GM19397 (cell line): ENCODE data around the gene SGMS1.

Source experiments
- ATAC-seq: cut with Tn5 transposase; IDR thresholded peaks from one replicate; pipeline ENCODE4 v1.9.1; 2021; ENCODE audit warnings: mild to moderate bottlenecking, moderate library complexity; ENCODE audit not compliant: unreplicated experiment

Gene SGMS1

DNA sequence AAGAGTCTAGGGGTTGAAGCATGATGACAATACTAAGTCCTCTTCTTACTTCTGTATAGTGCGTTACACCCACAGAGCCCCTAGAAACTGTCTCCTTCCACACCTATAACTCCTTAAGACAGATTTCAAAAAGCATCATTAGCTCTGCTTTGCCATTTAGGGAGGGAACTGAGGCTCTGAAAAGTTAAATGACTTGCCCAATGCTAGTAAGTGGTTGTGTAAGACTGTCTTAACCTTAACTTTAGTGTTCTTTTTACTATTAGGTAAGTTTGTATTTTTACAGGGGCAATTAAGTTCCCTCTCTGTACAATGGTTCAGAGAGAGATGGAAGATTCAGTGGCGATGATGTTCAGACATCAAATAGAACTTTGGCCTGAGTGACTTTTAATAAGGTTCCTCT, 299.7 kb downstream of the SGMS1 start:
- no peak for ATAC-seq

GRCh38 chr10:50322077-50322476, 301.7 kb downstream of the SGMS1 start:
- ATAC-seq, result no peak

GRCh38 chr10:50318129-50318528, 305.6 kb downstream of the SGMS1 start:
- no peak for ATAC-seq

- no peak for ATAC-seq
Measured at GRCh38 chr10:50316695-50317648, 306.8 kb downstream of the SGMS1 start.

DNA sequence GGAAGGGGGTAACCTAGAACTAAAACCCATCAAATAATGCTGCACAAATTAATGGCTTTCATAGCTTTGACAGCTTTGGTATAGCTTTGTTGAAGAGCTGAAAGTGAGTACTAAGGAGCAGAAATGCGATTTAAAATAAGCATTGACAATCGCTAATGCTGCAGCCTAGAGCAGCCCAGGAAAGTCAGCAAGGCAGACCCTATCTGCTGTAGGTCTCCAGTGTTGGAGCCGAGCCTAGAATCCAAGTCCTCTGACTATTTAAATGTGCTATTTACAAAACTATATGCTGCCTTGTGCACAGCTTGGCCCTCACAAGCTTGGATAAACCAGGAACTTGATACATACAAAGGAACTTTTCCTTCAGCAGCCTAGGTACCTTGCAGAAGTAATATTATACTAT, 307.6 kb downstream of the SGMS1 start:
- ATAC-seq, result no peak

GRCh38 chr10:50315424-50315823, 308.3 kb downstream of the SGMS1 start:
- no peak for ATAC-seq

DNA sequence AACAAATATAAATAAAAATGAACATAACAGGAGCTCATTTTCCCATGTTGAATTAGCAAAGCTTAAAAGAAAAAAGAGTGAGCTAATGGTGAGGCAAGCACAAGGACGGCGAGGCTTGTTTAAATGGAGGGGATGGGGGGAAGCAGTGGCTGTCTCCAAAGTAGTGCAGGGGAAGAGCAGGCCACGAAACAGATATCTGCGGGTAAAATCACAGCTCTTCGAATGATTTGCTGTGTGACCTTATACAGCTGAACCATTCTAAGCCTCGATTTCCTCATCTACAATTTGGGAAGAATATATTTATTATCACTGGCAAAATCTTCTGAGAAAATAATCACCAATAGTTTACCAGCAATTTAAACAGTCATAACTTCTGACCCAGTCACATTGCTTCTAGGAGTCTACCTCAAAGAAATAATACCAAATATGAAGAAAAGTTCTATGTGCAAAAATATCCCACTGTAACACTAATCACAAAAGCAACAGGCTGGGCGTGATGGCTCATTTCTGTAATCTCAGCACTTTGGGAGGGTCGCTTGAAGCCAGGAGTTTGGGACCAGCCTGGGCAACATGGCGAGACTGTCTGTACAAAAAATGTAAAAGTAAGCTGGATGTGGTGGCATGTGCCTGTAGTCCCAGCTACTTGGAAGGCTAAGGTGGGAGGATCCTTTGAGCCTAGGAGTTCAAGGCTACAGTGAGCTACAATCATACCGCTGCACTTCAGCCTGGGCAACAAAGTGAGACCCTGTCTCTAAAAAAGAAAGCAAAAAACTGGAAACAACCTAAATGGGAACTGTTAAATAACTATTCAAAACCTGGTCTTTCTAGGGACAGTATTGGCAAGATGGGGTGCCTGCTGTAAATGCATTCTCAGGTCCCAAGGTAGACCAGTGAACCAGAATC, 309.3 kb downstream of the SGMS1 start:
- no peak for ATAC-seq

DNA sequence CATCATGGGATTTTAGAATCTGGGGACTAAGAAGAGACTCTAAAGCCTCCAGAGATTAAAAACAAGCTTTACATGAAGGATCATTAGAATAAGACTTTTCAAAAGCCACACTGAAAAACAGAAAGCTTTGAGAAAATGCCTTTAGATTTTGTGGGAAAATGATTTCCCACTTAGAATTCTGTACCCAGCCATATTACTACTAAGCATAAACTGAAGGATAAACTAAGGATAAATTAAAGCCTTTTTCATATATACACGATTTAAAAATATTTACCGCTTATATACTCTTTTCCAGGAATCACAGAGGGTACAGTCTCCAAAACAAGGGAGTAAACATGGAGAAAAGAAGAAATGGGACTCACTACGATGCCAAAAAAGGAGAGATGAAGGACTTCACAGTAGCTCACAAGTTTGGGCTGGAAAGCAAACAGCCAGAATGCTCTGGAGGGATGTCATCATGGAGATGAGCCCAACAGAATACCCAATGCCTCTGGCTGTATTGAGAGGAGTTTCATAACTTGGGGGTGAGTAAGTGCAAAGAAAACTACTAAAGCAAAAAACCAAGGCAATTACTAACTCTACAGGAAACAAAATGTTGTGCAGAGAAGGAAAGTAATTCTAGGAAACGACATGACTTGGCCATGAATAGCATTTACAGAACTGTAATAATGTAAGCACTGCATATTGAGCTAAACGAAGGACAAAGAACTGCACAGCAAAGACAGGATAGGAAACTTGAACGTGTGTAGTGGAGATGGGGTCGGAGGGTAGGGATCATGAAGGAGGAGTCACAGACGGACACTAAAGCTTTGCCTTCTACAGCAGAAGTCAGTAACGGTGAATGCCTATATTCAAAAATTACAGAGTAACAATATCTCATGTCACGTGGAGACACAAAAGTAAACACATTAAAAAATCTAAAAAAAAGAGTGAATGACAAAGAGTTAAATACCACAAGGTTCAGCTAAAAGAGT, 311.0 kb downstream of the SGMS1 start:
- no peak for ATAC-seq

DNA sequence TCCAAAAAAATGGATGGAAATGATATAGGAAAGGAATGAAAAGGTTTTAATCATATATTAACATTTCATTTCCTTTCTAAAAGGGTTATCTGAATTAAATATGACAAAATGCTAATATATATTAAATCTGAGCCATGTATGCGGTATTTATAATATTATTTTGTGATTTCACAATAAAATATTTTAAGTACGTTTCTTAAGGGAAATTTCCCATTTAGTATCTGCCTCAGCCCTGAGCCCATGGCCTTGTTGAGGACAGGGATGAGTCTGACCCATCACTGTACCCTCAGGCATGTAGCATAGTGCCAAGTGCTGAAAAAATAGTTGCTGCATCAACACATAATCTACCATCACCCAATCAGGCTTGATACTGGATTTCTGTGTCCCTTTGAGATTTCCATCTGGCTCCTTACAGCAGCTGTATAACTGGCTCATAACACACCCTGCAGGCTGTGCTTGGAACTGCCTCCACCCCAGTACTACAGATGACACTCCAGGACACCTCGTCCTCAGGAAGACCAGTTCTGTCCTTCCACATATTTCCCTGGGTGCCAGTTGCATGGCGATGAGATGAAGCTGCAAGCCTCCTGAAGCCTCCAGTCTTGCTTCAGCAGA, 313.1 kb downstream of the SGMS1 start:
- ATAC-seq, result no peak

GRCh38 chr10:50309342-50309741, 314.4 kb downstream of the SGMS1 start:
- ATAC-seq, result no peak

- ATAC-seq, result no peak
Measured at GRCh38 chr10:50304660-50305059, 319.1 kb downstream of the SGMS1 start.

DNA sequence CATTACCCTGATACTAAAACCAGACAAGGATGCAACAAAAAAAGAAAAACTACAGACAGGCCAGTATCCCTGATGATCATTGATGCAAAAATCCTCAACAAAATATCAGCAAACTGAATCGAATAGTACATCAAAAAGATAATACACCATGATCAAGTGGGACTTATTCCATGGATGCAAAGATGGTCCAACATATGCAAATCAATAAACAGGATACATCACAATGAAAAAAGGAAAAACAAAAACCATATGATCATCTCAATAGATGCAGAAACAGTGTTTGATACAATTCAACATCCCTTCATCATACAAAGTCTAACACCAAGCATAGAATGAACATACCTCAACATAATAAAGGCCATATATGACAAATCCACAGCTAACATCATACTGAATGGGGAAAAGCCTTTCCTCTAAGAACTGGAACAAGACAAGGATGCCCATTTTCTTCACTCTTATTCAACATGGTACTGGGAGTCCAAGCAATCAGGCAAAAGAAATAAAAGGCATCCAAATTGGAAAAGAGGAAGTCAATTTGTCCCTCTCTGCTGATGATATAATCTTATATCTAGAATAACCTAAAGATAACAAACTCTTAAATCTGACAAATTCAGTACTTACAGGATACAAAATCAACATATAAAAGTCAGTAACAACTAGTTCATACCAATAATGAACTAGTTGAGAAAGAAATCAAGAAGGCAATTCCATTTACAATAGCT, 323.6 kb downstream of the SGMS1 start:
- ATAC-seq, result no peak

DNA sequence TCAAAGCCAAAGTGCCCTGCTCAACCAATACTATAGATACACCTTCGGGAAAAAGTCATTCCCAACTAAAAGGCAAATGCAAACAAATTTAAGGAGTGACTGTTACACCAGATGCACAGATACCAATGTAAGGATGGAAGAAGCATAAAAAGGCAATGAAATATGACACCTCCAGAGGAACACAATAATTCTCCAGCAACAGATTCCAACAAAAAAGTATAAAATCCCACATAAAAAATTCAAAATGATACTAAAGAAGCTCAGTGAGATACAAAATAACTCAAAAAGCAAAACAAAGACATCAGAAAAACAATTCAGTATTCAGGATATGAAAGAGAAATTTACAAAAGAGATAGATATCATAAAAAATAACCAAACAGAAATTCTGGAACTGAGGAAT, 328.4 kb downstream of the SGMS1 start:
- no peak for ATAC-seq

DNA sequence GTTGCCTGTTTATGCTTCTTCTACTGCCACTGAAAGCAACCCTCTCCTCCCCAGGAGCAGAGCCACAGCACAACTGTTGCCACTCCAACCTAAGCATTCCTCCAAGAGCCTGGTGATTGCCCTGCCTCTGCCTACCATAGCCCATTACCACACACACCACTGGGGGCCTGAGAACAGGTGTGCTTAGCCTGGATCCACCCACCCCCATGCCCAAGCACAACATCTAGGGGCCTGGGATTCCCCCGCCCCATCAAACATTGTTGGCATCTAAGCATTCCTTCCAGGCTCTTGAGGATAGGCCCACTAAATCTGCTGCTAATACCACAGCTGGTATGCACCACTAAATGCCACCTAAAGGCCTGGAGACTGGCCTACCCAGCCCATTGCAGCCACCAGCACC, 329.2 kb downstream of the SGMS1 start:
- no peak for ATAC-seq

DNA sequence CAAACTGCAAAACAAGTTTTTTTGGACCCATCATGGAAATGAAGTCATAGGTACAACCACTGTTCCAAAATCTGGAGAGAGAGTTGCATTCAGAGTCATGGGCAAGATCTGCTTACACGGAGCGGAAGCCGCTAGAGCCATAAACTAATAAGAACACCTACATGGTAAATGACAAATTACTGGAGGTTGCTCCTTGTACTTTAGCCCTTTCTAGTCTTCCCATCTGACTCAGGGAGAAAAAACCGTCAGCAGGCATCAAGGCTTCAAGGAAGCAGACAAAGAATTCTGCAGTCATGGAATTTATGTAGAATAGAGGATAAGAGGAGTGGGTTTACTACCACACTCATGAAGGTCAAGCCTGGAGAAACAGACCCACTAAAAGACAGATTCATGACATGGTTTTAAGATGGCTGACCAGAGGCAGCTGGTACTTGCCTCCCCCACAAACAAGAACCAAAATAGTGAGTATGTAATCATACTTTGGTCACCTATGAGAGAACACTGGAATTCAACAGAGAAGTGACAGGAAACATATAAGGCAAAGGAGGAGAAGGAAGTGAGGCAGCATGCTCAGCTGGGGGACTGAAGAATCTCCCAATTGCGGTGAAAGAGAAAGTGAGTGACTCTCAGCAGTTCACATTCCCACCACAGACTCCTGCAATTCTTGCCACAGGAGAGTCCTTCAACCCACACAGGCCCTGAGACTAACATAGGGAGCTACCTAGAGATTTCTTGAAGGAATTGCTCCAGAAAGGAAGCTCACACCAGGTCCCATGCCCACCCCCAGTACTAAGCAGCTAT, 330.0 kb downstream of the SGMS1 start:
- no peak for ATAC-seq

DNA sequence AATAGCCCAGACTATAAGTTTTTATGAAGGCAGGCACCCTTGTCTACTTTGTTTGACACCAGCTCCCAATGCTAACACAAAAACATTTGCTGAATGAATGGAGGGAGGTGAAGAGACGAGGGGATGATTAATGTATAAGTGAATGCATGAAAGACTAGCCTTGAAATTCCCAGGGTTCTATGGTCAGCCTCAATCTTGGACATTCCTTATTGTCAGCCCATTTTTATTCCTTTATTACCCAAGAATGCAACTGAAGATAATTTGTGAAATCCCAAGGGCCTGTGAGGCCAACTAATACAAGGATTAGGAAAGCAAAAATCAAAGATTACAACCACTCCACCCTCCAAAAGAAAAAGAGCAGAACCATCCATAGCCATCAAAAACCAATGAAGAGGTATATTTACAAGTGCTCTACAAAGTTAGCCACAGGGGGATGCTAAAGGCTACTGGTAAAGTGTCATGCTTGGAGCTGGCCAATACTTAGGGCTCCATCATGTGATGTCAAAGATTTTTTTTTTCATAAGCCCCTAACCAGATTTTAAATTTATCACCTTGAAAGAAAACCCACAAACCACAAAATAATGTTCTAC, 332.4 kb downstream of the SGMS1 start:
- ATAC-seq, result no peak

DNA sequence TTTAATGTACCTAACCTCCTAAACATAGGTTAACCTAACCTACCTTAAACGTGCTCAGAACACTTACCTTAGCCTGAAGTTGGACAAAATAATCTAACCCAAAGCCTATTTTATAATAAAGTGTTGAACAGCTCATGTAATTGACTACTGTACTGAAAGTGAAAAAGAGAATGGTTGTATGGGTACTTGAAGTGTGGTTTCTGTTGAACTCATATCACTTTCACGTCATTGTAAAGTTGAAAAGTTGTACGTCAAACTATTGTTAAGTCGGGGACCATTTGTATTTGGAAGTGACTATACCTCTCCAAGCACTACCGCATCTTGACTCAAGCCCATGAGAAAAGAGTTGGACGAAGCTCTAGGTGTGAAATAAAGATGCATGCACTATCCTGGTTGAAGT, 334.6 kb downstream of the SGMS1 start:
- no peak for ATAC-seq
